ELR (cell line): ENCODE measurements around the gene TINCR.

Experiments used
- DNase-seq: peaks from one replicate; pipeline ENCODE4 v3.0.0-alpha.2; 2015; ENCODE audit warnings: low read depth

TINCR gene

DNA sequence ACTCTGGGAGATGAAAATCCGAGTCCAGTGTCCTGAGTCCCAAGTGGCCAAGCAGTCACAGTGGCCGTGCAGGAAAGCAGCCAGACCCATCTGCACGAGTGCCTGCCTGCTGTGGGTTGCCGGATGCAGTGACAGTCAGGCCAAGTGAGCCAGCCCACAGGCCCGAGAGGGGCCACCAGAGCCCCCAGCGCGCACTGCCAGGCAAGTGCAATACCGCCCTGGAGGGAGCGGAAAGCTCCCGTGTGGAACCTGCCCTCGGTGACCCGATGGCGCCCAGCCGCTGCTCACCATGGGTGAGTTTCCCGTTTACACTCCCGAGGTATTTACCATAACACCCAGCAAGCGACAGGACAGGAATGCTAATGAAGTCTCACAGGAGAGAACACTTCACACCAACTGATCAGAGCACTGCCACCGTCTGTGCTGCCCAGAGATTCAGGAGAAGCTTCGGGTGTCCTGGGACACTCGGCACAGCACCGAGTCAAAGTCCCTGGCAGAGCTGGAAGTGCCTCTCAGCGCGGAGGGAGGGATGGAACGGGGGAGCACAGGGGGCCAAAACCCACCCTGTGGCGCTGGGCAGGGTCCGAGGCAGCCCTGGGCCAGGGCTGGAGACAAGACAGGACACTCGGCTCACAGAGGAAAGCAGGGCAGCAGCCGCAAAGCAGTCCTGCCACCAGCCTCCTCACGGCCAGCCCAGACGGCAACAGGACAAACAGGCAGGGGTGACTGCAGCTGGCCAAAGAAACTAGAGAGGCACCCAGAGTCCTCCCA is 21.3 kb upstream of the TINCR start:
- no peak for DNase-seq

DNA sequence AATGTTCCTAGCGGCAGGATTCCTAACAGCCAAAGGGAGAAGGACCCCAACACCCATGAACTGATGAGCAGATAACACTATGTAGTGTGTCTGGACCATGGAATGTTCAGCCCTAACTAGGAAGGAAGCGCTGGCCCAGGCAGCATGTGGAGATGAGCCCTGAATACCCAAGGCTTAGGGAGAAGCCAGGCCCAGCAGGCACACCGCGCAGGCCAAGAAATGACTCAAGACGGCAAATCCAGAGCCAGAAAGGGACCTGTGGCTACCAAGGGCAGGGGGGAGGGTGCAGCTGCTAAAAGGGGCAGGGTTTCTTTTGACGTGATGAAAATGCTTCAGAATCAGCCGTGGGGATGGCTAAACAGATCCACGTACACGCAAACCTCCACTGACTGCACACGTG is 20.7 kb upstream of the TINCR start:
- DNase-seq: no peak

DNA sequence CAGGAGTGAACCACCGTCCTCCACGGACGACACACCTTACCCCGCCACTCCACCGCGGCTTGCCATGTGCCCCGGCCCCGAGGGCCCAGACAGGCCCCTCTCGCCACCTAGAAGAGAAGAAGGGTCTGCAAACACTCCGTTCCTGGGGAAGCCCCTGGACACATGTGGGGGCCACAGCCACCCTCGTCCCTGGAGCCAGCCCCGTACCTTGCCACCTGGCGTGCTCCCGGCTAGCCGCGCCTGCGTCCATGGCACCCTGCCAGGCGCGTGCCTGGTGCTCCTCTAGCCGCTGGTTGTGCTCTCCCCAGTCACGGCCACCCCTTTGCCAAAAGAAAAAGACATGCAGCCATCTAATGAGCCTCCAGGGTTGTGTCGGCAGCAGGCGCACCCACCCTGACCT is 19.9 kb upstream of the TINCR start:
- DNase-seq: no peak

DNA sequence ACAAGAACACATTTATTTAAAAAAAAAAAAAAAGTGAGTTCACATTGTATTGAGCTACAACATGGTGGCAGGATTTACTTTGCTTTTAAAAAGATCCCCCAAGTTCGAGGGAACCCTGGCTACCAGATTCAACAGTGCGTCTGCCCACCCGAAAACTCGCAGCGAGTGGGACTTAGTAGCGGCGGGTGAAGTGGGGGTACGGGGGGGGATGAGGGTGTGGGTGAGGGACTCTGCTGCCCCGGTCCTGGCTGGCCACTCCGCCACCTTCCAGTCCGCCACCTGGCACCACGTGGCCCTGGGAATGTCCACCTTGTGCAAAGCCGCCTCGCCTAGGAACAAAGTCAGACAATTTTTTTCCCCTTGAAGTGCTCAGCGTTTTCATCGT is 19.3 kb upstream of the TINCR start:
- no peak for DNase-seq

DNA sequence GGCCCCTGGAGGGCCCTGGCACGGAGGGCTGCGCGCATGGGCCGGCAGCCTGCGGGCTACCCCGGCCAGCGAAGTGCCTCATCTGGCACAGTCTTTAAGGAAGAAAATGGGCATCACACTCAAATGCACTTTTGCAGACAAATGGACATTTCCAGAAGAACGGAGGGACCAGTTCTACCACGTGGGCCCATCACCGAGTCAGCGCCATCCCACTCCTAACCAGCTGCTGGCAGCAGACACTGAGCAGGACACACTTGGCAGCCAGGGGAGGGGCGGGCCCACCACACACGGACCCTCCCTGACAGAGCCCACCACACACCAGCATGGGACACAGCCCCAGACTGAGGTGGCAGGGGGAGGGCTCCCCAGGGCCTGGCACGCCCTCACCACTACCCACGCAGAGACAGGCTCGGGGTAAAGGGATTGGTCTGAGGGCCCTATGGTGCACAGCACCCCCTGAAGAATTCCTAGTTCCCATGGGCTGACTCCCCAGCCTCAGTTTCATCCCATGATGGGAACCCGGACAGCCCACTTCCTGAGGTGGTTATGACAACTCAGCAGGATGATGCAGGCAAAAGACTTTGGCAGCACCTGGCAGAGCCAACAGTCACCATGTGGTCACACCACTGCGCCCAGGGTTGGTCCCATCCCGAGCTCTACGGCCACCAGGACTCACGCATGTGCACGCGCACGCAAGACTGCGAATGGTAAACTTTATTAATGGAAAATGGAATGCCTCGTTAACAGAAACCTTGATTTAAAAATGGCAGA is 18.7 kb upstream of the TINCR start:
- DNase-seq: no peak

DNA sequence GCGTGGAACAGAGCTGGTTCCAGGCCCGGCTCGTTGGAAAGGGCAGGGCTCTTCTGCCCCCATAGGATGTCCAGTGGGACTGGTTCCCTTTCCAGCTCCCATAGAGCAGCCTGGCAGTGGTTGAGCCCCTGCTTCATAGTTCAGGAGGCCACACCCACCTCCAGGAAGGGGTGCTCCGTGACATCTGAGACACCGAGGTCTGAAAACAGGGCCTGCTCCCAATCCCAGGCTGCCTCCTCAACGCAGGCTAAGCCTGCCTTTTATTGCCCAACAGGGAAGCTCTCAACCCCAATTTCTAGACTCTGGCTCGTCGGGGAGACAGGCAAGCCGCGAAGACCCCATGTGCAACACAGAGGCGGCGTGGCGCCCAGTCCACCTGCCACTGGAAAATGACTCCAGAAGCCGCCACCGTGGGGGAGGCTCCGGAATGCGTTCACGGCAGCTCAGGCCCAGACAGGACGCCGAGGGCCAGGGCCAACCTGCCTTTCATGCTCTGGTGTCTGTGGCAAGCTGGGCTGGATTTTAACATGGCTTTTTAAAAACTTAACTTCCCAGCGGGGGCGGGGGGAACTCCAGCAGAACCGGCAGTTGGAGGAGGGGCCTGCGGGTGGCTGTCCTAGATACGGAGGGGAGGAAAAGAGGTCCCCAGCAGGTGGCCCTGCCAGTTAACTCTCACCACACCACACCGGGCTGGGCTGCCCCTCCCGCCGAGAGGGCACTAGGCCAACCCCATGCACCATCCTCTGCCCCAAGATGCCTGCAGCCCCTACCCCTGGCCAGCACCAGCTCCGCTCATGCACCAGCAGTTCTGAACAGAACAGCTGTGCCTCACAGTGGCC is 17.9 kb upstream of the TINCR start:
- DNase-seq: no peak

DNA sequence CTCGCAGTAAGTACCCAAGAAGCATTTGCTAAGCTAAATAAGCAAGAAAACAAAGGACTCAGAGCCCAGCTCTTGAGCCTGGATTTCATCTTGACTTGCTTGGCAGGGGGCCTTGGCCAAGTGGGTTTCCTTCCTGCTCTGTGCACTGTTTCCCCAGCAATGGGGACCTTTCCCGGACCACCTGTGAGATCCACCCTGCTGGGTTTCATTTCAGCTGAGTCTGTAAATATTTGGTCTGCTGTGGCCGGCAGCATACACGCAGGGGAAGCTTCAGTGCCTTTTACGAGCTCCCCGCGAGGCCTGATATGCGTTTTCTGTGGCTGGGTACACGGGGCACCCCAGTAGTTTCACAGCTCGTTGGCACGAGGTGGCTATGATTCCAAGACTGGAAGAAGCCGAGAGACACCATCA is 12.4 kb upstream of the TINCR start:
- no peak for DNase-seq

DNA sequence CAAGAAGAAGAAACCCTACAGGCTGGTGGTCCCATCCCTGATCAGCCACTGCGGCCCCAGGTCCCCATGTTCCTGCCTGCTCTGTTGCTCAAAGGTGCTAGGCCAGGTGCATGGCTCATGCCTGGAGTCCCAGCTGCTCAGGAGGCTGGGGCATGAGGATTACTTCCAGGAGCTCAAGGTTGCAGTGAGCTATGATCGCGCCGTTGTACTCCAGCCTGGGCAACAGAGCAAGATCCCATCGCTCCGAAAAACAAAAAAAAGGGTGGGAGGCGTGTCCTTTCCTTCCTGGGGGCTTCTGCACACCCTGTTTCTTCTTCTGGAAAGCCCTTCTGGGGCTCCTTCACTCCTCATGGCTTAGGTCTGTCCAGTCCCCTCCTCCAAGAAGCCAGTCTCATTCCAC is 11.9 kb upstream of the TINCR start:
- DNase-seq: no peak

DNA sequence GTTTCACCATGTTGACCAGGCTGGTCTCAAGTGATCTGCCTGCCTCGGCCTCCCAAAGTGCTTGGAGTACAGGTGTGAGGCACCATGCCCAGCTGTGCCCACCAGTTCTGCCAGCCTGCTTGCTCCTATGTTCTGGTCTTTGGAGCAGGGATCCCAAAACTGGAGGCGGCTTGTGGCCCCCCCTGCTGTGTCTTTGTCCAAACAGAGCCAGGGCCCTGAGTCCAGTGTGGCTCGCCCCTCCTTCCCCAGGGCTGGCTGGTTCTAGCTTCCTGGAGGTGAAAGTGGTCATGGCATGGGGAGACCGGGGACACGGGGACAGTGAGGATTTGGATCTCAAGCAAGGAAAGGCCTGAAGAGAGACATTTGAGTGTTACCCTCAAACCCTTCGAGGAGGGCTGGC is 11.5 kb upstream of the TINCR start:
- DNase-seq: no peak

DNA sequence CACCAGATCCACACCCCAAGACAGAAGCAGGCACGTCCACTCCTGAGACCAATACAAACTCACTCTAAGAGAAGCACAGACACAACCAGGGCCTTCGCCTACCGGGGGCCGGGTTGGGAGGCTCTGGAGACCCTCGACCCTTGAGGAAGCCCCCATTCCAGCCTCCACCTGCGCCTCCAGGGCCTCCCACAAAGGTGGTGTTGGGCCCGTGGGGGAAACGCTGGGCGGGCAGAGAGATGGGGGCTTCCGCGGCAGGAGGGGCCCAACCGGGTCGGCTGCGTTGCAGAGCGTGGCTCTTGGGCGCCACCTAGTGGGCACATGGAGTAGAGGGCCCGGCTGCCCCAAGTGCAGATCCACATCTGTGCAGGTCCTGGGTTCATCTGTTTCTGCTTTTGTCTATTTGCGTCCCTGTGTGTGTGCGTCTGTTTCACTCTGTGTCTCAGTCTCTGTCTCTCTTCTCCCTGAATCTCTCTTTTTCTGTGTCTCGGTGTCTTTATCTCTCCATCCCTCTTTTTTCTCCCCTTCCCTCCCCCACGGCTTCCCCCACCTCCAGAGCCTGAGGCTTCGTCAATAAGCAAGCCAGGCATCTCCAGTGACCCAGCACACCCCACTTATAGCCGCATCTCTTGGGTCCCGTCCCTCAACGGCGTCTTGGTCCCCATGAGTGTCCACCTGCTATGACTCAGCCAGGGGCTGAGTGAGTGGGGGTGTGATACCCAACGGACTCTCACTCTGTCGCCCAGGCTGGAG is 10.5 kb upstream of the TINCR start:
- peak; percentile 65 for DNase-seq

DNA sequence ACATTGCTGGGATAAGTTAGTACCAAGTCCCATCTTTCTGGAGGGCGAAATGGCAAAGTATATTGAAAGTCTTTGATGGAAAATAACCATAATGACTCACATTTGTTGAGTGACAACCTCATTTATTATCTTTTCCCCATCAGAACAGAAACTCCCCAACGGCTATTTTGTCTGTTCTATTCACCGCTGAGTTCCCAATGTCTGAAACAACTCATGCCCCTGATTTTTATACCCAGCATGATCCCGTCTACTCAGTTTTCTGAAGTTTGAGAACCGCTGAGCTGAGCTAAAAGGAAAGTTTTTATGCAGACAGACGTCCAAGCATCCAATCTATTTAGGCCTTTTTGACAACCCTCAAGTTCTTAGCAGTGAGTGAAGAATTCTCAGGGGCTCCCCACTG is 7.8 kb upstream of the TINCR start:
- DNase-seq: no peak

DNA sequence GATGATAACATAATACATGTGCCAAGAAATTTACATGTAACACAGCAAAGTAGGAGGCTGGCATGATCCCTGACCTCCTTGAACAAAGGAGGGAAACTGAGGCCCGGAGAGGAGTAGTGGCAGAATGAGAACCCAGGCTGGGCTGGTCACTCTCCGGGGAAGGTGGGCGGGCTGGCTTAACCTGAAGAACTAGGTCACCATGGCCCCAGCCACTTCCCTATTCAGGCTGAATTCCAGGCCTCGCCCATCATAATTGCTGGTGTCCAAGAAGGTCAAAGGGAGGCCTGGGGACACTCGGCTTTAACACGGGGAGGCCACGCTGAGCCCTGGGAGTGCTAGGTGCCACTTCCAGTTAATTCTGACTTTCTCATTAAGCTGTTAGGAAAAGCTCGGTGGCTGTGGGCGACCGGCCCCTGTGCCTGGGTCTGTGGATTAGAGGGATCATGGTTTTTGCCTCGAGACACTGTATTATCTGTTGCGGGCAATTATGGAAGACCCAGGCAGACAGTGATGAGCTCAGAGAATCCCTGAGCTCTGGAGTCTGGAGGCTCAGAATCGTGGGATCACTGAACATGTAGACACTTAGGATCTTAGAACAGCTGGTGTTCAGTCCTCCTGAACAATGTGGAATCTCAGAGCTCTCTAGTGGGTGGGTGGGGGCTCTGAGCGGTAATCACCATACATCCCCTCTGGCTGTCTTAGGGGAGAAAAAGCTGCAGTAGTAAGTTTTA is 5.0 kb upstream of the TINCR start:
- DNase-seq: no peak

DNA sequence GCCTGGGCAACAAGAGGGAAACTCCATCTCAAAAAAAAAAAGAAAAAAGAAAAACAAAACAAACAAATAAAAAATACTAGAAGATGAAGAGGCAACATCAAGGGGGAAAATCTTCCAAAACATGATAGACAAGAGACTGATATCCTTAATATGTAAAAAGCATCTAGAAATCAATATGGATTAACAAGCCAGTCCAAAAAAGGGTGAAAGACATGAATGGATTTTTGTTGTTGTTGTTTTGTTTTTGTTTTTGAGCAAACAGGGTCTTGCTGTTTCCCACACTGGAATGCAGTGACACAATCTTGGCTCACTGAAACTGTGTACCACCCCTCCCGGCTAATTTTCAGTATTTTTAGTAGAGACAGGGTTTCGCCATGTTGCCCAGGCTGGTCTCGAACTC is 4.0 kb upstream of the TINCR start:
- DNase-seq: no peak

DNA sequence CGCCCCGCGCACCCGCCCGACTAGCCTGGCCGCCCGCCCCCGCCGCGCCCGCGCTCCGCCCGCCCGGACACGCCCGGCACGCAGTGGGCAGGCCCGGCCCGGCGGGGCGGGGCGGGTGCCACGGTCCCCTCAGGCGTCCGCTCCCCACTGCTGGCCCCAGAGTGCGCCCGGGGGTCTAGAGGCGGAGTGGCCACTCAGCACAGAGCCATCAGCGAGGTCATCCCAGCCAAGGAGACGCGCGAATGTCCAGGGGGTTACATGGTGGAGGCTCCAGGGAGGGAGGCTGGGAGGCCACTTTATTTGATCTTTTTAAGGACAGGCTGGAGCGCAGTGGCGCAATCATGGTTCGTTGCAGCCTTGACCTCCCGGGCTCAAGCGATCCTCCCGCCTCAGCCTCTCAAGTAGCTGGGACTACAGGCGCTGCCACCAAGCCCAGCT is 236 bp upstream of the TINCR start:
- no peak for DNase-seq

DNA sequence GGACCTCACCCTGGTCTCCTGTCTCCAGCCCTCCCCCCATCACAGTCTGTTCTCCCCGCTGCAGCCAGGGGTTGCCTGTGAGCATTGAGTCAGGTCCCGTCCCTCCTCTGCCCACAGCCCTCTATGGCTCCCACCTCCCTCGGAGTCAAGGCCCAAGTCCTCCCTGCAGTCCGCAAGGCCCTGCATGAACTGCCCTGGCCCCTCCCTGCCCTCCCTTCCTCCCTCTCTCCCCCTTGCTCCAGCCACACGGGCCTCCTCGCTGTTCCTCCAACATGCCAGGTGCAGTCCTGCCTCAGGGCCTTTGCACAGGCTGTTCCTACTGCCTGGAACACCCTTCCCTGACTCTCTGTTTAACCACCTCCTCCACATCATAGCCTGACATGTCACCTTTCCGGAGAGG is 2.8 kb downstream of the TINCR start:
- no peak for DNase-seq

DNA sequence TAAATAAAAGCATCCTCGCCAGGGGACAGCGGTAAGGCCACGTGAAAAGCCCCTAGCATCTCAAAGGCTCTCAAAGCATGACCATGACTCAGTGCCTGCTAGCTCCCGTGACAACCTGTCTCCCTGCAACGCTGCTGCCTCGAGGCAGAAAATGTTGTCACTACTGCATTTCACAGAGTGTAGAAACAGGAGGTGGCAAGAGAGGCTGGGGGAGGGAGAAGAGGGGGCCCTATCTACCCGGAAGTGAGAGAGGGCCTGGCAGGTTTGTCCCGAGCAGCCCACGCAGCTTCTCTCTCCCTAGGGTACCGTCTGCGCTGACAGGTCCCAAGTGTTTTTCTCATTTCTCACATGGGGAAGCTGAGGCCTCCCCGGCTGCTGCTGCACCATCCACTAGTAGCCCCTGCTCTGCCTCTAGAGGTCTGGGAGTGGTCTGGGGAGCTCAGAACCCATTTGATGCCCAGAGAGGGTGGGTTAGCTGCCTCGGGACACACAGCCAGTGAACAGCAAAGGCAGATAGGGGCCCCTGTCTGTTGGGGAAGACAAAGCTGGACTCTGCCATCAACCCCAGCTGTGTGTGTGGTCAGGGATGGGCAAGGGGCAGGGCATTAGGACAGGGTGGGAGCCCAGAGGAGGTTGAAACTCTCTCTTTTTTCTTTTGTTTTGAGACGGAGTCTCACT is 3.7 kb downstream of the TINCR start:
- DNase-seq: peak; percentile 77

DNA sequence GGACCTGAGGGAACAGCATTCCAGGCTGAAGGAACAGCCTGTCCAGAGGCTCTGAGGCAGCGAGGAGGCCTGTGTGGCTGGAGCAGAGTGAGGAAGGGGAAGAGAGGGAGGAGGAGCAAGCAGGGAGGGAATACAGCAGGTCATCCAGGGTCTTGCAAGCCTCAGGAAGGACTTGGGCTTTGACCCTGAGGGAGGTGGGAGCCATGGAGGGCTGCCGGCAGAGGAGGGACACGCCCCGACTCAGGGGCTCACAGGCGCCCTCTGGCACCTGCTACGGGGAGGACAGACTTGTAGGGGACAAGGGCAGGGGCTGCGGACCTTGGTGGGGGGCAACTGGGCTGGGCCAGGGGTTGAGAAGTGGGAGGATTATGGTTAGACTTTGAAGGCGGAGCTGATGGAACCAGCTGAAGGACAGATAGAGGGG is 4.7 kb downstream of the TINCR start:
- no peak for DNase-seq

DNA sequence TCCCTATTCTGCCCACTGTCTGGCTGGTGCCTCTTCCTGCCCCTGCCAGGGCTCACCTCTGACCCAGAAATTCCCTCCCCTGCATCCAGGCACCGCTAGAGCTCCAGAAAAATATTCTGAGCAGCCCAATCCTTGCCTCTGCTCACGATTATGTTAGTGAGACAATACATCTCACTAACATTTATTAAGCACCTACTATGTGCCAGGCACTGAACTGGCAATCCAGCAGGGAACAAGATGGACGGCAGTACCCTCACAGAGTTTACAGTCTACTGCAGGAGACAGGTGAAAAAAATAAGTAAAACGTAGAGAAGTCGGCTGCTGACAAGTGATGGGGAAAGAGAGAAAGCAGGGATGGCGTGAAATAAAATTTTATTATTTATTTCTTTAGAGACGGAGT is 5.5 kb downstream of the TINCR start:
- DNase-seq: no peak

DNA sequence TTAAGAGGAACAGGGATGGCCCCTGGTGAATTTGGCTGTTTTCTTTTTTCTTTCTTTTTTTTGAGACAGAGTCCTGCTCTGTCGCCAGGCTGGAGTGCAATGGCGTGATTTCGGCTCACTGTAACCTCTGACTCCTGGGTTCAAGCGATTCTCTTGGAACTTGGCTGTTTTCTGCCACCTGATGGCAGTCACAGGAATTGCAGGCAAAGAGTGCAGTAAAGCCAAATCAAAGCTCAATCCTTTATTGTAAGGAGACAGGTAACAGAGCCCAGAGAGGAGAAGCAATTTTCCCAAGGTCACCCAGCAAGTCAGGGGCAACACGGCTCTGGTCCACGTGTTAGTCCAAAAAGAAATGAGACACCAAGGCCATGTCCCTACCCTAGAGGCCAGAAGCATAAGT is 6.2 kb downstream of the TINCR start:
- DNase-seq: no peak

DNA sequence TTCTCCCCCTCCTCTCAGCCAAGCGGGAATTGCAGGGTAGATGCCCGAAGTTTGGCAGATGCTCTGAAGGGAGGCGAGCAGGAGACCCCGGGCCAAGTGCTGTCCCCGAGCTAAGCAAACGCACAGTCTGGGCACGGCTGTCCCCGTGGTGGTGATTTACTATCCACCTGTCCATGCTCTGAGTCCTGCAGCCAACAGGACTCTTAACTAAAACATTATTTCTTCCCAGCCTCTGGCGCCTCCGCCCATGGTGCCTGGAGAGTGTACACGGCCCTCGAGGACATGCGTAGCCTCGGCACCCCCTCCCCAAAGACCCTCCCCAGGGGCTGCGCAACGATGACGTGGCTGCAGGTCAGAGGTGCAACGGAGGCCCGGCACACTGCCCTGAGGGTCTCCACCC is 7.6 kb downstream of the TINCR start:
- no peak for DNase-seq

DNA sequence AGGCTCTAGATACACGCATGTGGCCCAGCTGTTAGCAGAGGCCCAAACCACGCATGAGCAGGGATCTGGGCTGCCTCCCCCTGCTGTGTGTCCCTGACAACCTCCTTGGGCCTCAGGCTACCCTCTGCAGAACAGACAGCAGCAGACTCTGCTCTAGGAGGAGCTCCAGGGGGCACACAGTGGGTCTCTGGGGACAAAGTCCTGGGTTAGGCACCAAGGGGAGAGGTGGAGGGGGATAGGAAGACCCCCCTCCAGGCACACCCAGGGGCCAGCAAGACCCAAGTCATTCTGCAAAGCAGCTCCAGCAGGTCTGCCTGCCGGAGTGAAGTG is 8.0 kb downstream of the TINCR start:
- no peak for DNase-seq
